HepG2 (cell line): Measurements from ENCODE around the gene MAD2L2. TPM values are rescaled to one million over a fixed set of nuclear protein-coding genes. Genes with fewer than 3 reads are reported as not detected.

Experiments
- ATAC-seq: fragments of 200-7000 bp; cut with Tn5 transposase; 3 replicates; pipeline ENCODE4 v1.9.1; 2020; ENCODE audit warnings: mild to moderate bottlenecking, moderate library complexity
- BruUV-seq: library from RNA; stranded (reverse); fragments of 400-500 nt; replicated peaks from 2 replicates; lab custom pipeline; 2021; lab: Mats Ljungman, UMichigan
- CTCF ChIA-PET: fragments of 300-600 bp; formaldehyde crosslinking; extraction: SDS; loops from one replicate; lab custom pipeline; 2021; ENCODE audit warnings: low total read pairs, inconsistent platforms, low intra/inter-chr PET ratio; lab: Yijun Ruan, JAX
- POLR2A ChIA-PET: fragments of 350-600 bp; sonication (Branson Sonifier 250); formaldehyde crosslinking; loops from one replicate; lab custom pipeline; 2020; ENCODE audit warnings: antibody characterized with exemption, inconsistent platforms; lab: Yijun Ruan, JAX
- DNase-seq: peaks from one replicate; pipeline ENCODE4 v3.0.0-alpha.2; 2015; ENCODE audit warnings: low spot score
- FAIRE-seq: peaks from 3 replicates; lab custom pipeline; 2011; peaks lifted over from hg19 to GRCh38; lab: Jason Lieb, UNC
- H2AFZ ChIP-seq: one replicate; pipeline ENCODE4 v1.6.1; 2011; ENCODE audit warnings: low read length, inconsistent platforms
- H3K27ac ChIP-seq: fragments of 300-600 bp; 3 replicates; pipeline ENCODE4 v1.8.0; 2011; ENCODE audit warnings: mixed run types, mild to moderate bottlenecking, mixed read lengths, low read length, inconsistent platforms; ENCODE audit not compliant: insufficient read depth; ENCODE audit errors: extremely low read length
- H3K27me3 ChIP-seq, 2 experiments: fragments of 200-600 bp in 1 of 2; 2 replicates in 1 of 2; 3 replicates in 1 of 2; pipeline versions ENCODE4 v1.6.0 to v1.8.0; 2011; ENCODE audit warnings: low read length in 2 of 2, mild to moderate bottlenecking in 2 of 2, moderate library complexity in 2 of 2, inconsistent platforms in 1 of 2; ENCODE audit not compliant: insufficient read depth in 2 of 2, control insufficient read depth in 1 of 2
- H3K36me3 ChIP-seq, 2 experiments: fragments of 200-600 bp in 1 of 2; replicated peaks in 1 of 2; 2 replicates in 1 of 2; 3 replicates in 1 of 2; pipeline versions ENCODE4 v1.5.1 to v1.8.0; 2011; ENCODE audit warnings: low read length in 2 of 2, inconsistent platforms in 1 of 2; ENCODE audit not compliant: insufficient read depth in 2 of 2, control insufficient read depth in 1 of 2
- H3K4me1 ChIP-seq: 2 replicates; pipeline ENCODE4 v1.5.1; 2012; ENCODE audit warnings: low read length, inconsistent platforms; ENCODE audit not compliant: insufficient read depth
- H3K4me2 ChIP-seq: 2 replicates; pipeline ENCODE4 v1.6.0; 2011; ENCODE audit warnings: low read depth, low read length, inconsistent platforms
- H3K4me3 ChIP-seq, 3 experiments: fragments of 200-600 bp in 1 of 3; sonication (generic), shearing (Covaris generic) in 1 of 3; replicated peaks in 1 of 3; 2 replicates each; pipeline ENCODE4 v1.5.1; 2011 to 2016; ENCODE audit warnings: low read length in 3 of 3, inconsistent platforms in 2 of 3, low read depth in 2 of 3, mild to moderate bottlenecking in 2 of 3, control low read depth in 1 of 3, mixed read lengths in 1 of 3; ENCODE audit not compliant: insufficient read depth in 1 of 3
- H3K79me2 ChIP-seq: one replicate; pipeline ENCODE4 v1.6.1; 2011; ENCODE audit warnings: low read length, inconsistent platforms; ENCODE audit not compliant: insufficient read depth
- H3K9ac ChIP-seq: 2 replicates; pipeline ENCODE4 v1.6.0; 2011; ENCODE audit warnings: mild to moderate bottlenecking, low read depth, low read length, inconsistent platforms; ENCODE audit not compliant: insufficient read depth
- H3K9me3 ChIP-seq: 2 replicates; pipeline ENCODE4 v1.5.1; 2012; ENCODE audit warnings: mild to moderate bottlenecking, low read length
- H4K20me1 ChIP-seq: 2 replicates; pipeline ENCODE4 v1.6.0; 2011; ENCODE audit warnings: inconsistent platforms, mild to moderate bottlenecking, low read length, moderate library complexity; ENCODE audit not compliant: insufficient read depth
- ELF3 ChIP-seq: IDR thresholded peaks from 2 replicates; pipeline ENCODE4 v1.6.1; 2016; ENCODE audit warnings: missing genetic modification reagents, missing compliant biosample characterization
- FOXM1 ChIP-seq: sonication (generic); formaldehyde crosslinking; IDR thresholded peaks from 2 replicates; pipeline ENCODE4 v1.5.0; 2020; ENCODE audit warnings: missing genetic modification reagents
- RXRB ChIP-seq: IDR thresholded peaks from 2 replicates; pipeline ENCODE4 v1.6.1; 2016; ENCODE audit warnings: borderline replicate concordance, missing genetic modification reagents, missing compliant biosample characterization
- ZNF775 ChIP-seq: sonication (generic); formaldehyde crosslinking; IDR thresholded peaks from 2 replicates; pipeline ENCODE4 v1.4.0; 2020; ENCODE audit warnings: missing genetic modification reagents, mild to moderate bottlenecking, moderate library complexity, borderline replicate concordance
- WGBS: methylation state at CpG from one replicate; pipeline ENCODE4 v1.1.6; 2017; ENCODE audit warnings: low lambda C conversion rate; 5-methylcytosine and 5-hydroxymethylcytosine counted together
- in situ Hi-C: cut with HindIII; loops from 2 replicates; pipeline ENCODE4 v1.10.0; 2017; ENCODE audit warnings: low pct_unique_long_range_greater_than_20kb; ENCODE audit not compliant: extremely low pct_ligation_motif_present
- intact Hi-C: fragments of 100-400 bp; cut with micrococcal nuclease; formaldehyde crosslinking; loops from one replicate; pipeline ENCODE4 v1.10.0; 2022; ENCODE audit not compliant: unreplicated experiment
- polyA plus RNA-seq, 8 experiments: library from polyadenylated mRNA; depleted of rRNA in 3 of 8; stranded (reverse) in 7 of 8; unstranded in 1 of 8; fragments of >200 nt; fragmentation: Illumina TruSeq in 4 of 8; extraction: Trizol in 4 of 8; gene quantifications; 2 replicates each; pipeline versions ENCODE4 v1.2.1 to v1.2.3, GENCODE V29; 2011 to 2016; ENCODE audit warnings: low read depth in 4 of 8, missing spikeins in 1 of 8, mixed read lengths in 1 of 8; ENCODE audit not compliant: insufficient read depth in 1 of 8
- total RNA-seq, 5 experiments: library from RNA; depleted of rRNA; stranded (reverse); fragments of >200 nt; fragmentation: Illumina TruSeq; extraction: Trizol; gene quantifications; 2 replicates each; pipeline ENCODE4 v1.2.3, GENCODE V29; 2016; ENCODE audit warnings: low read depth in 1 of 5
- TF ChIP-seq, protein P1 (sequence below): sonication (generic); formaldehyde crosslinking; IDR thresholded peaks from 2 replicates; pipeline ENCODE4 v1.4.0; 2020; ENCODE audit warnings: missing genetic modification reagents, borderline replicate concordance

Gene MAD2L2
- total and polyA plus RNA-seq, 2 of the 13 experiments (the other 11 are each of a cell fraction or from before 2014, with no cell fraction given), result 51.8 to 53.8 TPM

DNA sequence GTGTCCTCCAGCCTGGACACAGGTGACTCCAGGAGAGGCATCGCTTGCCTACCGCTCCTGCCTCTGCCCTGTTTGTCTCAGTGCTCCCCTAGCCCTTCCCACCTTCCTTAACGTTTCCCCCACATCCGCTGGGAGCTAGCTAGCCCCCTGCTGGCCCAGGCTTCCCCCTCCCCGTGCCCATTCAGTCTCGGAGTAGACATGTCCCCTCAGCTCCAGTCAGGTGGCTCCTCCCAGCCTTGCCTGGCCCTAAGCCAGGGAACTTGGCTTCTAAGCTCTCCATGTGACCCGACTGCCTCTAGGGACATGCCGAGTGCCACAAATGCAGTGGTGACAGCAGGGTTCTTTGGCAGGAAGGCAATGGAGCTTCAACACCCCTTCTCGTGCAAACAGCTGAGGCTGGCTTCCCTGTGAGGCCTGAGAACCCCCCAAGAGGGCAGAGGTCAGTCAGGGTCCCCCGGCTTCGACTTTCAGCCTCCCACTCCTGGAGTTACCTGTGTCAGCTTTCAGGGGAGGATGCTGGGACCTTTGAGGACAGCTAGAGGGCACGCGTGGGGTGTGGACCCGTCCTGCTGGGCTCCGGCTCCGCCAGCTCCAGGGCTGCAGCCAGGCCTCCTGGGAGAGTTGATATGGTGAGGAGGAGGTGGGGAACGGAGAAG is 26.8 kb upstream of the MAD2L2 start (continued):
- TF ChIP-seq, protein P1, sequence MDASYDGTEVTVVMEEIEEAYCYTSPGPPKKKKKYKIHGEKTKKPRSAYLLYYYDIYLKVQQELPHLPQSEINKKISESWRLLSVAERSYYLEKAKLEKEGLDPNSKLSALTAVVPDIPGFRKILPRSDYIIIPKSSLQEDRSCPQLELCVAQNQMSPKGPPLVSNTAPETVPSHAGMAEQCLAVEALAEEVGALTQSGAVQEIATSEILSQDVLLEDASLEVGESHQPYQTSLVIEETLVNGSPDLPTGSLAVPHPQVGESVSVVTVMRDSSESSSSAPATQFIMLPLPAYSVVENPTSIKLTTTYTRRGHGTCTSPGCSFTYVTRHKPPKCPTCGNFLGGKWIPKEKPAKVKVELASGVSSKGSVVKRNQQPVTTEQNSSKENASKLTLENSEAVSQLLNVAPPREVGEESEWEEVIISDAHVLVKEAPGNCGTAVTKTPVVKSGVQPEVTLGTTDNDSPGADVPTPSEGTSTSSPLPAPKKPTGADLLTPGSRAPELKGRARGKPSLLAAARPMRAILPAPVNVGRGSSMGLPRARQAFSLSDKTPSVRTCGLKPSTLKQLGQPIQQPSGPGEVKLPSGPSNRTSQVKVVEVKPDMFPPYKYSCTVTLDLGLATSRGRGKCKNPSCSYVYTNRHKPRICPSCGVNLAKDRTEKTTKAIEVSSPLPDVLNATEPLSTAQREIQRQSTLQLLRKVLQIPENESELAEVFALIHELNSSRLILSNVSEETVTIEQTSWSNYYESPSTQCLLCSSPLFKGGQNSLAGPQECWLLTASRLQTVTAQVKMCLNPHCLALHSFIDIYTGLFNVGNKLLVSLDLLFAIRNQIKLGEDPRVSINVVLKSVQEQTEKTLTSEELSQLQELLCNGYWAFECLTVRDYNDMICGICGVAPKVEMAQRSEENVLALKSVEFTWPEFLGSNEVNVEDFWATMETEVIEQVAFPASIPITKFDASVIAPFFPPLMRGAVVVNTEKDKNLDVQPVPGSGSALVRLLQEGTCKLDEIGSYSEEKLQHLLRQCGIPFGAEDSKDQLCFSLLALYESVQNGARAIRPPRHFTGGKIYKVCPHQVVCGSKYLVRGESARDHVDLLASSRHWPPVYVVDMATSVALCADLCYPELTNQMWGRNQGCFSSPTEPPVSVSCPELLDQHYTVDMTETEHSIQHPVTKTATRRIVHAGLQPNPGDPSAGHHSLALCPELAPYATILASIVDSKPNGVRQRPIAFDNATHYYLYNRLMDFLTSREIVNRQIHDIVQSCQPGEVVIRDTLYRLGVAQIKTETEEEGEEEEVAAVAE, result no peak
- TF ChIP-seq FOXM1 (CRISPR knock-in tag), result no peak

DNA sequence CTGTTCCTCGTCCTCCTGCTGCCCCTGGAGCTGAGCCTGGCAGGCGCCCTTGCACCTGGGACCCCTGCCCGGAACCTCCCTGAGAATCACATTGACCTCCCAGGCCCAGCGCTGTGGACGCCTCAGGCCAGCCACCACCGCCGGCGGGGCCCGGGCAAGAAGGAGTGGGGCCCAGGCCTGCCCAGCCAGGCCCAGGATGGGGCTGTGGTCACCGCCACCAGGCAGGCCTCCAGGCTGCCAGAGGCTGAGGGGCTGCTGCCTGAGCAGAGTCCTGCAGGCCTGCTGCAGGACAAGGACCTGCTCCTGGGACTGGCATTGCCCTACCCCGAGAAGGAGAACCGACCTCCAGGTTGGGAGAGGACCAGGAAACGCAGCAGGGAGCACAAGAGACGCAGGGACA is 25.3 kb upstream of the MAD2L2 start:
- H3K27ac ChIP-seq, result no peak overlapping the region
- H3K27me3 ChIP-seq, result peaks cover 17 to 57% of the 10 kb centered on the region in 2 experiments
- no peak for ATAC-seq
- no peak for TF ChIP-seq RXRB (CRISPR knock-in tag)
- TF ChIP-seq ELF3 (CRISPR knock-in tag), result no peak
- TF ChIP-seq ZNF775 (CRISPR knock-in tag), result no peak
- TF ChIP-seq, all 625 proteins: peak for 0
- no peaks in the 10 kb centered on the region for H3K9me3 ChIP-seq
- intact Hi-C loops (no loop called here), in situ Hi-C loops (no loop called here)
- no peak overlapping the region for H3K4me2 ChIP-seq
- H3K36me3 ChIP-seq, result no peaks in the 10 kb centered on the region
- DNase-seq (no peak), FAIRE-seq (no peak)
- no peaks in the 10 kb centered on the region for H4K20me1 ChIP-seq
- WGBS, result 36% methylated on average over 4 of the region's 14 CpGs
- no peak overlapping the region for H2AFZ ChIP-seq
- H3K4me1 ChIP-seq, result peaks cover 13% of the 10 kb centered on the region
- no TSS peak for BruUV-seq
- POLR2A ChIA-PET, result no interaction called here
- CTCF ChIA-PET, result no interaction called here
- no peaks in the 10 kb centered on the region for H3K79me2 ChIP-seq
- H3K9ac ChIP-seq, result no peak overlapping the region
- no peak overlapping the region for H3K4me3 ChIP-seq
